Aorta (tissue), 5 donors: ENCODE data around the gene ALPK1. TPM values are rescaled to one million over a fixed set of nuclear protein-coding genes. Genes with fewer than 3 reads are reported as not detected.

ENCODE experiments used
- ATAC-seq: fragments of 200-7000 bp; cut with Tn5 transposase; one replicate; pipeline ENCODE4 v1.9.1; 2022; ENCODE audit warnings: moderate library complexity; ENCODE audit not compliant: low FRiP score
- DNase-seq, 2 donors: peaks; one replicate each; pipeline ENCODE4 v3.0.0-alpha.2; 2020
- H3K27ac ChIP-seq, 2 donors: one replicate each; pipeline ENCODE4 v1.5.1; 2013; ENCODE audit warnings: low read length in 2 of 2, mild to moderate bottlenecking in 2 of 2, moderate library complexity in 2 of 2, control low read depth in 1 of 2, inconsistent platforms in 1 of 2, low read depth in 1 of 2
- H3K27me3 ChIP-seq, 2 donors: one replicate each; pipeline ENCODE4 v1.6.1; 2013; ENCODE audit warnings: control low read depth in 1 of 2, low read length in 1 of 2, mild to moderate bottlenecking in 1 of 2, moderate library complexity in 1 of 2; ENCODE audit not compliant: insufficient read depth in 2 of 2, control insufficient read depth in 1 of 2
- H3K36me3 ChIP-seq, 2 donors: one replicate each; pipeline ENCODE4 v1.6.1; 2013; ENCODE audit warnings: control low read depth in 1 of 2, low read length in 1 of 2, mild to moderate bottlenecking in 1 of 2; ENCODE audit not compliant: insufficient read depth in 2 of 2, control insufficient read depth in 1 of 2
- H3K4me1 ChIP-seq, 2 donors: one replicate each; pipeline ENCODE4 v1.6.1; 2013; ENCODE audit warnings: low read length in 2 of 2, control low read depth in 1 of 2, mild to moderate bottlenecking in 1 of 2, moderate library complexity in 1 of 2; ENCODE audit not compliant: insufficient read depth in 2 of 2, control insufficient read depth in 1 of 2
- H3K4me3 ChIP-seq, 2 donors: one replicate each; pipeline ENCODE4 v1.5.1; 2013; ENCODE audit warnings: low read length in 2 of 2, control low read depth in 1 of 2, mild to moderate bottlenecking in 1 of 2
- H3K9me3 ChIP-seq: one replicate; pipeline ENCODE4 v1.6.1; 2013; ENCODE audit warnings: mild to moderate bottlenecking, low read length; ENCODE audit not compliant: control insufficient read depth
- WGBS, 2 donors: extraction: QIAGEN DNeasy Blood & Tissue Kit; methylation state at CpG; one replicate each; pipeline ENCODE4 v1.1.7; 2013; 5-methylcytosine and 5-hydroxymethylcytosine counted together
- intact Hi-C, 2 donors: fragments of 100-400 bp; cut with DNase I; formaldehyde crosslinking; loops; one replicate each; pipeline versions ENCODE4 v1.14.2 to v1.15.0; 2022
- long read RNA-seq, 2 donors: library from polyadenylated mRNA; unstranded; transcript quantifications; one replicate each; pipeline ENCODE4 v2.0.0, GENCODE V29; 2020 to 2021
- polyA plus RNA-seq, 2 donors: library from polyadenylated mRNA; stranded (reverse); fragments of 200-250 nt; gene quantifications; one replicate each; pipeline ENCODE4 v1.2.3, GENCODE V29; 2013
- total RNA-seq, 2 donors: library from RNA; stranded (reverse); fragmentation: NEBNext Ultra II Directional; extraction: Animal tissue kit (Norgen Biotek cat#: 25700); gene quantifications; one replicate each; pipeline ENCODE4 v1.2.1, GENCODE V29; 2021
- donor health status: healthy with polysubstance abuse.
- donor health status: Bipolar disorder and iron deficiency.
- donor health status: DM: no; HTN: no; CAD: no.
- donor health status: DM: no; HTN: no; CAD: no.
- donor health status: DM: yes; HTN: yes; CAD: no.

Gene ALPK1
- total RNA-seq (10 to 100 TPM; 36.7 to 52.7 TPM), polyA plus RNA-seq (10 to 100 TPM in 1 of 2 donors, 1 to 10 TPM in 1; 6.6 to 11.2 TPM)
- long read RNA-seq, donor 1, partial matches to known transcripts = 16 of 34 reads
- long read RNA-seq, donor 1, other reads (novel, unspliced or antisense) = 18 of 34 reads
- long read RNA-seq, donor 2, full-length matches to known transcripts = 1 of 26 reads
- long read RNA-seq, donor 2, partial matches to known transcripts = 6 of 26 reads
- long read RNA-seq, donor 2, other reads (novel, unspliced or antisense) = 19 of 26 reads

DNA sequence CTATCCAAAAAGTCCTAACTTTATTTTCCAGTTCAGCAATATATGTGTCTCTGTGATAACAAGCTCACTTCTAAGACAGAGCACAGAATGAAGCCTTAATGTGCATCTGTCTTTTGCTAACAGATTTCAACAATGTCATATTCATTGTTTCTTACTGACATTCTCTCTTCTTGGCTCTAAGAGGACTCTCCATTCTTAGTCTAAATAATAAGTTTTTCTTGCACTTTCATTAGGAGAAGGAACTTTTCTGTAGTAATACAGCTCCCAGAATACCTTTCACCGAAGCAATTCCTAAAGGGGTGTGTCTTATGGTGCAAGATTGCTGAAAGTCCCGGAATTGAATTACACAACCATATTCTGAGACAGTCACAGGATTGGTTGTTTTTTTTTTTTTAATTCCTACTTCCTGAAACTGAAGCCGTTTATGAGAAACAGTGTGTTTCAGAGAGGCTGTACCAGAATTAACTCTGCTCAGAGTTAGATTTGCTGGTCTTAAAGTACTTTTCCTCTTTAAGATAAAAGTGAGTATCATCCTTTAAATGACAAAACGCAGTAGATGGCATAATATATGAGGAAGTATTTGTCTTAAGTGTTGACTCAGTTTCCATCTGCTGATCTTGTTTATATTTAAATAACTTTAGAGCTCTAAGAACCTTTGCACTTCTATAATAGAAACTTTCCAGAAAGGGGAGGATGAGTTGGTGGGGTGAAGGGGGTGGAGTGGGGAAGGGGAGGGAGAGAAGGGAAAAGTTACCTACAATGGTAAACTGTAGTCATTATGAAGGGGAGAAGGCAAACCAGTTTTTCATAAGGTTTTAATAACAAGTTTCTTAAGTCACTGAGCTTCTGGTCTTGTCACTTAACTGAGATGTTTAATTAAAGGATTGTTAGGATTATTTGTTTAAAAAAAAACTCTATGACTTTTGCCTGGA lies at the start of gene ALPK1:
Gene ALPK1 (plus strand): TSS at position 421 of the 932 bp plus-strand sequence.
- no peaks in the 10 kb centered on the region for H3K27me3 ChIP-seq
- intact Hi-C loops = no loop called here
- DNase-seq (no peak), ATAC-seq (peak; percentile 96)
- H3K27ac ChIP-seq = no peak within 1 kb of the TSS
- no peaks in the 10 kb centered on the region for H3K9me3 ChIP-seq
- peak within 1 kb of the TSS; percentile 74 to 79 for H3K4me3 ChIP-seq
- H3K4me1 ChIP-seq = no peaks in the 10 kb centered on the region
- H3K36me3 ChIP-seq = peaks cover 0 to 4% of the 10 kb centered on the region in 2 donors
- WGBS, 2 donors = 1% methylated on average over 4 of the region's 4 CpGs

- no peaks in the 10 kb centered on the region for H3K27me3 ChIP-seq
- no peak overlapping the region for H3K4me3 ChIP-seq
- peaks cover 0 to 4% of the 10 kb centered on the region in 2 donors for H3K4me1 ChIP-seq
- H3K36me3 ChIP-seq = no peaks in the 10 kb centered on the region
- WGBS, 2 donors = 72 to 88% methylated on average over 3 of the region's 3 CpGs
- H3K9me3 ChIP-seq = no peaks in the 10 kb centered on the region
- ATAC-seq = no peak
- intact Hi-C loops = no loop called here
- H3K27ac ChIP-seq = no peak overlapping the region
- DNase-seq = no peak
These were observed 46.0 kb upstream of the ALPK1 start for GRCh38 chr4:112251019-112251643.

- ATAC-seq (no peak), DNase-seq (no peak)
- 67 to 73% methylated on average over 1 of the region's 1 CpG for WGBS, 2 donors
- Histone ChIP-seq H3K27me3 (no peaks in the 10 kb centered on the region), H3K4me3 (no peak overlapping the region), H3K4me1 (peaks cover 0 to 4% of the 10 kb centered on the region in 2 donors), H3K27ac (no peak overlapping the region), H3K9me3 (no peaks in the 10 kb centered on the region), H3K36me3 (no peaks in the 10 kb centered on the region)
- intact Hi-C loops = no loop called here
These were observed 44.9 kb upstream of the ALPK1 start for GRCh38 chr4:112252234-112252633.

- Histone ChIP-seq H3K27me3 (no peaks in the 10 kb centered on the region), H3K4me3 (no peak overlapping the region), H3K9me3 (no peaks in the 10 kb centered on the region), H3K36me3 (no peaks in the 10 kb centered on the region), H3K27ac (no peak overlapping the region), H3K4me1 (peaks cover 0 to 4% of the 10 kb centered on the region in 2 donors)
- intact Hi-C loops = no loop called here
- no peak for ATAC-seq
- 59 to 65% methylated on average over 2 of the region's 2 CpGs for WGBS, 2 donors
- no peak for DNase-seq
These were observed 43.7 kb upstream of the ALPK1 start for GRCh38 chr4:112253382-112254000.

- 95 to 98% methylated on average over 2 of the region's 2 CpGs for WGBS, 2 donors
- peaks cover 0 to 2% of the 10 kb centered on the region in 2 donors for H3K27me3 ChIP-seq
- H3K4me3 ChIP-seq = no peak overlapping the region
- DNase-seq = no peak
- H3K9me3 ChIP-seq = no peaks in the 10 kb centered on the region
- intact Hi-C loops = no loop called here
- no peaks in the 10 kb centered on the region for H3K36me3 ChIP-seq
- H3K4me1 ChIP-seq = no peaks in the 10 kb centered on the region
- H3K27ac ChIP-seq = no peak overlapping the region
- no peak for ATAC-seq
These were observed 40.1 kb upstream of the ALPK1 start for GRCh38 chr4:112257098-112257497.

GRCh38 chr4:112266823-112267222 lies 30.3 kb upstream of the ALPK1 start:
- Histone ChIP-seq H3K4me1 (peaks cover 0 to 4% of the 10 kb centered on the region in 2 donors), H3K4me3 (no peak overlapping the region), H3K9me3 (no peaks in the 10 kb centered on the region), H3K27me3 (no peaks in the 10 kb centered on the region), H3K36me3 (no peaks in the 10 kb centered on the region), H3K27ac (no peak overlapping the region)
- WGBS, 2 donors = 33 to 37% methylated on average over 2 of the region's 2 CpGs
- DNase-seq (no peak), ATAC-seq (no peak)
- intact Hi-C loops = no loop called here

- no peak for ATAC-seq
- Histone ChIP-seq H3K9me3 (no peaks in the 10 kb centered on the region), H3K4me3 (no peak overlapping the region), H3K27me3 (no peaks in the 10 kb centered on the region), H3K27ac (no peak overlapping the region), H3K4me1 (peaks cover 0 to 4% of the 10 kb centered on the region in 2 donors), H3K36me3 (peaks cover 0 to 1% of the 10 kb centered on the region in 2 donors)
- intact Hi-C loops = loop anchor here in 1 of 2 donors (5.0 kb wide), 1 partner anchor 962 kb away; no protein-coding TSS in a partner anchor
- WGBS, 2 donors = 67 to 79% methylated on average over 1 of the region's 1 CpG
- no peak for DNase-seq
These were observed 27.1 kb upstream of the ALPK1 start for GRCh38 chr4:112270051-112270450.
